ENCODE results near the gene TBC1D30. TPM values are rescaled to one million over a fixed set of nuclear protein-coding genes. Genes with fewer than 3 reads are reported as not detected.

Gene TBC1D30
- total RNA-seq, 4 donors from 2014 or later: 0.35 to 6.7 (median 2.5) TPM

DNA sequence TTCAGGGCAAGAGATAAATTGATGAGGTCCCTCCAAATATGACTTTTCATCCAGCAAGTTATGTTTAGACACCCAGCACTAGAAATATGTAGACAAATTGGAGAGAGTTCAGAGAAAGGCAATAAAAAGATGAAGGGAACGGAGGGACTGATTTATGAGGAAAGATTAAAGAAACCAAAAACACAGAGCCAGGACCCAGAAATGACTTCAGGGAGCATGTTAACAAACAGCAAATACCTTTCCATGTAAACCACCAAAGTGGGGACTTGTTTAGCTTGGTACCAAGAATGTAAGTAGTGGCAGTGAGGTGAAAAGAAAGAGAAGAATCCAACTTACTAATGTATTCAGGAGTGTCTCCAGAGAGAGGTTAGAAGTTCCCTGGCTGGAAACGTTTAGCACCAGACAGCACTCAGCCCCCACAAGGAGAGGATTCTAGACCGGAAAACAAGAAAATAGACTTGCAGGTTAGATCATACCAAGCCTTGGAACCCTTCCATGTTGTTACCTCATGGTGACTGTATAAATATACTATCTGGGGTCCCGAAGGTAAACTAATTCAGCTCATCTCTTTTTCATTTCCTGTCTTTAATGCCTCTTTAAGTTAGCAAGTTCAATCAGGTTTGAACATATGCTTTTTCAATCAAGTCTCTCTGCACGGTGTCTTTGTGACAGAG, 79.2 kb downstream of the TBC1D30 start:
- TF ChIP-seq POLR2A (IDR thresholded peaks at IDR 0.05) (no peak), EP300 (IDR thresholded peaks at IDR 0.05) (no peak), POLR2AphosphoS5 (IDR thresholded peaks at IDR 0.05) (no peak)
- TF ChIP-seq, protein P1, sequence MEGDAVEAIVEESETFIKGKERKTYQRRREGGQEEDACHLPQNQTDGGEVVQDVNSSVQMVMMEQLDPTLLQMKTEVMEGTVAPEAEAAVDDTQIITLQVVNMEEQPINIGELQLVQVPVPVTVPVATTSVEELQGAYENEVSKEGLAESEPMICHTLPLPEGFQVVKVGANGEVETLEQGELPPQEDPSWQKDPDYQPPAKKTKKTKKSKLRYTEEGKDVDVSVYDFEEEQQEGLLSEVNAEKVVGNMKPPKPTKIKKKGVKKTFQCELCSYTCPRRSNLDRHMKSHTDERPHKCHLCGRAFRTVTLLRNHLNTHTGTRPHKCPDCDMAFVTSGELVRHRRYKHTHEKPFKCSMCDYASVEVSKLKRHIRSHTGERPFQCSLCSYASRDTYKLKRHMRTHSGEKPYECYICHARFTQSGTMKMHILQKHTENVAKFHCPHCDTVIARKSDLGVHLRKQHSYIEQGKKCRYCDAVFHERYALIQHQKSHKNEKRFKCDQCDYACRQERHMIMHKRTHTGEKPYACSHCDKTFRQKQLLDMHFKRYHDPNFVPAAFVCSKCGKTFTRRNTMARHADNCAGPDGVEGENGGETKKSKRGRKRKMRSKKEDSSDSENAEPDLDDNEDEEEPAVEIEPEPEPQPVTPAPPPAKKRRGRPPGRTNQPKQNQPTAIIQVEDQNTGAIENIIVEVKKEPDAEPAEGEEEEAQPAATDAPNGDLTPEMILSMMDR (IDR thresholded peaks at IDR 0.05): no peak
- WGBS, 2 donors (ENCODE audit: low coverage in 1 of 2): 40 to 70% methylated on average over 4 to 5 of the region's 5 CpGs

DNA sequence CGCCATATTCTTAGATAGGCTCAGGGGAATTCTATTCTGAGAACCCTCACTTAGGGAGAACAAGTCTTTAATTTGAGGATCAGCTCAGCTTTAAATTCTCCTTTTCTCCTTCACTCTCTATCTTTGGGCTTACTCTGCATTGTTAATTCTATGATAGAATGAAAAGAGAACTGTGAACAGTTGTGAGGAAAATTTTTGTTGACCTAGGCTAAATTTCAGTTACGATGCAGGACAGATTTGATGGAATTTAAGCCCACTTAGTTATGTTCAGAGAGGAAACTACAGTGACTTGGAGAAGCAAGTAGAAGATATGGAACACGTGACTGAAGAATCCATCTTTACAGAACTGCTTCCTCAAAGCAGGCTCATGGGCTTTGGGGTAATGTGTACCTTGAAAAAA, 82.7 kb downstream of the TBC1D30 start:
- peaks cover 0 to 8% (median 0%) of the 10 kb centered on the region in 3 donors for H3K4me1 ChIP-seq
- no peaks in the 10 kb centered on the region for H3K36me3 ChIP-seq
- TF ChIP-seq EP300 (IDR thresholded peaks at IDR 0.05) (no peak), POLR2A (IDR thresholded peaks at IDR 0.05) (no peak), POLR2AphosphoS5 (IDR thresholded peaks at IDR 0.05) (no peak)
- TF ChIP-seq, protein P1 (IDR thresholded peaks at IDR 0.05): no peak
- WGBS, 2 donors (ENCODE audit: low coverage in 1 of 2): 88 to 100% methylated on average over 1 to 3 of the region's 3 CpGs
- no peak overlapping the region for H3K27ac ChIP-seq
- H3K9me3 ChIP-seq: no peaks in the 10 kb centered on the region
- no peak overlapping the region for H3K4me3 ChIP-seq
- no peaks in the 10 kb centered on the region for H3K27me3 ChIP-seq
- no peak for ATAC-seq

More for the DNA sequence above, 79.2 kb downstream of the TBC1D30 start:
- Histone ChIP-seq H3K36me3 (no peaks in the 10 kb centered on the region), H3K4me3 (no peak overlapping the region), H3K27me3 (no peaks in the 10 kb centered on the region), H3K27ac (no peak overlapping the region), H3K9me3 (no peaks in the 10 kb centered on the region), H3K4me1 (no peaks in the 10 kb centered on the region)
- no peak for ATAC-seq

DNA sequence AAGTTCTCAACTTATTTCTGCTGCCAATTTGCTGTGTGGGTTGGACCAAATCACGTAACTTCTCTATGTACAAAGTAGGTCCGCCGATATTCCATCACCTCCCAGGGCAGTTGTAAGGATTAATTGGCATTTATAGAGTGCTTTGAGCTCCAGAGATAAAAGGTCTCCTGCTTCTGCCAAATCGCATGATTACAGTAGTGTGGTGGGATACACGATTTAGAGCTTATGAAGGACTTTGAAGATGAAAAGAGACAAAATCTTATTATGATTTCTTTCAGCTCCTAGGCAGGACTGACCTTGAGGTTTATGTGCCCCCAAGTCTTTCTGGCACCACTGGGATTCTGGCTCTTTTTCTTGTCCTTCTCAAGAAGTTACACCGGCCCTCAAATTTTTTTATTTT, 84.7 kb downstream of the TBC1D30 start:
- H3K4me3 ChIP-seq: no peak overlapping the region
- H3K4me1 ChIP-seq: peaks cover 0 to 10% (median 3%) of the 10 kb centered on the region in 3 donors
- no peaks in the 10 kb centered on the region for H3K36me3 ChIP-seq
- 84 to 100% methylated on average over 3 to 4 of the region's 6 CpGs for WGBS, 2 donors (ENCODE audit: low coverage in 1 of 2)
- no peaks in the 10 kb centered on the region for H3K9me3 ChIP-seq
- H3K27ac ChIP-seq: no peak overlapping the region
- H3K27me3 ChIP-seq: no peaks in the 10 kb centered on the region
- no peak for ATAC-seq
- TF ChIP-seq, protein P1 (IDR thresholded peaks at IDR 0.05): no peak
- no peak for TF ChIP-seq POLR2A (IDR thresholded peaks at IDR 0.05)

DNA sequence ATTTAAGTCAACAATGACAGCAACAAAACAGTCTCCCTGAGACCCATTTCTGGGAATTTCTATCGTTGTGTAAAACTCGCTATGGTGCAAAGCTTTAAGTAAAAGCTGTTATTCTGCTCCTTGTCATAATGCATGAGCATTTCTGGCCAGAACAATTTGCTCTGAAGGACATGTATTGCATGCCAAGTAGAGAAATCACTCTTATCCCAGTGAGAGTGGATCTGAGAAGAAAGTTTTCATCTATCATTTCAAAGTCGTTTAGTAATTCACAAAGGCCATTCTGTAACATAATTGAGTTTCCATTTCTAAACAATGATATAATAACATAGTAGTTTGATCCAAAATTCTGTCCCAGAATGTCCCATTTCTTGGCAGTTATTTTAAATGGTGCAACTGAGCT, 86.6 kb downstream of the TBC1D30 start:
- peaks cover 0 to 10% (median 3%) of the 10 kb centered on the region in 3 donors for H3K4me1 ChIP-seq
- ATAC-seq: no peak
- no peak for TF ChIP-seq POLR2A (IDR thresholded peaks at IDR 0.05)
- no peak for TF ChIP-seq EP300 (IDR thresholded peaks at IDR 0.05)
- TF ChIP-seq POLR2AphosphoS5 (IDR thresholded peaks at IDR 0.05): no peak
- TF ChIP-seq, protein P1 (IDR thresholded peaks at IDR 0.05): no peak
- H3K27ac ChIP-seq: no peak overlapping the region
- WGBS, 2 donors (ENCODE audit: low coverage in 1 of 2): 17 to 31% methylated on average over 3 of the region's 3 CpGs
- H3K27me3 ChIP-seq: no peaks in the 10 kb centered on the region
- no peaks in the 10 kb centered on the region for H3K36me3 ChIP-seq
- H3K9me3 ChIP-seq: no peaks in the 10 kb centered on the region
- no peak overlapping the region for H3K4me3 ChIP-seq

DNA sequence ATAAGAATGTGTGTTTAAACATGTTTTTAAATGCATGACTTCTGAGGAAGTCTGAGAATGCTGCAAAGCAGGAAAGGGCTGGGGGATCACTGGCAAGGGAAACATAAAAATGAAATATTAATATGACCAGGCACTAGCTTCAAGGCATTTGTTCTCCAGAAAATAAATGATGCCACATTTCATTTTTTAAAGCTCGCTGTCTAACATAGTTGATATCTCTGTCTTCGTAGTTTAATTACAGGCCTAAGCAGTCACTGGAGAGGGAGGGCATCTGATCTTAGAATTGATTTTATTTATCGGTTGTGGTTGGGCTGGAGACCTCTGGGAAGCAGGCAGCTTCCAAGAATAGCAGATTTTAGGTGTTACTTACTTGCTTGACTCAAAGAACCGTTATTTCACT, 87.5 kb downstream of the TBC1D30 start:
- no peaks in the 10 kb centered on the region for H3K9me3 ChIP-seq
- H3K36me3 ChIP-seq: no peaks in the 10 kb centered on the region
- no peaks in the 10 kb centered on the region for H3K27me3 ChIP-seq
- no peak overlapping the region for H3K27ac ChIP-seq
- peaks cover 0 to 10% (median 3%) of the 10 kb centered on the region in 3 donors for H3K4me1 ChIP-seq
- TF ChIP-seq, protein P1 (IDR thresholded peaks at IDR 0.05): no peak
- TF ChIP-seq POLR2AphosphoS5 (IDR thresholded peaks at IDR 0.05) (no peak), EP300 (IDR thresholded peaks at IDR 0.05) (no peak), POLR2A (IDR thresholded peaks at IDR 0.05) (no peak)
- 59 to 78% methylated on average over 2 to 4 of the region's 4 CpGs for WGBS, 2 donors (ENCODE audit: low coverage in 1 of 2)
- no peak overlapping the region for H3K4me3 ChIP-seq
- no peak for ATAC-seq

Data from gastroesophageal sphincter (tissue), 4 donors.